K562 treated with DMSO at 1 percent for 4 hours (cell line): ENCODE data around the gene ROBO1. TPM values are rescaled to one million over a fixed set of nuclear protein-coding genes. Genes with fewer than 3 reads are reported as not detected.

Experiments used
- total RNA-seq: library from RNA; unstranded; fragments of 300-600 nt; gene quantifications from 2 replicates; pipeline ENCODE4 v1.2.3, GENCODE V29; 2022; ENCODE audit not compliant: insufficient read depth

The ROBO1 gene
- 0.16 TPM in 1 of 2 replicates, not detected in the other for total RNA-seq

GRCh38 chr3:79767905-79768267, at the start of gene ROBO1:
TSS of gene ROBO1 (minus strand) at chr3:79767998.

